Amniotic stem cell (primary cell): ENCODE results near the gene MRC1.

Source experiments
- DNase-seq: peaks from one replicate; lab custom pipeline; 2025; lab: John Stamatoyannopoulos, UW

The MRC1 gene

GRCh38 chr10:17847585-17848296 is 38.6 kb downstream of the MRC1 start:
- no peak for DNase-seq

- DNase-seq: no peak
Measured at GRCh38 chr10:17848646-17849045, 39.5 kb downstream of the MRC1 start.

GRCh38 chr10:17850501-17850900 is 41.4 kb downstream of the MRC1 start:
- no peak for DNase-seq

GRCh38 chr10:17851611-17852010 is 42.5 kb downstream of the MRC1 start:
- DNase-seq: no peak

GRCh38 chr10:17854044-17854652 is 45.0 kb downstream of the MRC1 start:
- no peak for DNase-seq

- DNase-seq: no peak
Measured at GRCh38 chr10:17857040-17857439, 47.9 kb downstream of the MRC1 start.

- no peak for DNase-seq
Measured at GRCh38 chr10:17859492-17860156, 50.5 kb downstream of the MRC1 start.

GRCh38 chr10:17861760-17862159 is 52.6 kb downstream of the MRC1 start:
- DNase-seq: no peak

- DNase-seq: no peak
Measured at GRCh38 chr10:17865351-17865750, 56.2 kb downstream of the MRC1 start.

- DNase-seq: no peak
Measured at GRCh38 chr10:17866346-17866745, 57.2 kb downstream of the MRC1 start.

GRCh38 chr10:17867056-17867455 is 57.9 kb downstream of the MRC1 start:
- no peak for DNase-seq

- DNase-seq: no peak
Measured at GRCh38 chr10:17871036-17871435, 61.9 kb downstream of the MRC1 start.

GRCh38 chr10:17872191-17873091 is 63.3 kb downstream of the MRC1 start:
- DNase-seq: no peak

- no peak for DNase-seq
Measured at GRCh38 chr10:17873946-17874345, 64.8 kb downstream of the MRC1 start.

GRCh38 chr10:17877121-17877520 is 68.0 kb downstream of the MRC1 start:
- no peak for DNase-seq

GRCh38 chr10:17878896-17879295 is 69.7 kb downstream of the MRC1 start:
- DNase-seq: no peak

GRCh38 chr10:17880601-17881000 is 71.5 kb downstream of the MRC1 start:
- no peak for DNase-seq

- DNase-seq: no peak
Measured at GRCh38 chr10:17882557-17882956, 73.4 kb downstream of the MRC1 start.

- DNase-seq: no peak
Measured at GRCh38 chr10:17883621-17884020, 74.5 kb downstream of the MRC1 start.

- DNase-seq: no peak
Measured at GRCh38 chr10:17888189-17888588, 79.0 kb downstream of the MRC1 start.

GRCh38 chr10:17891435-17891834 is 82.3 kb downstream of the MRC1 start:
- DNase-seq: no peak

- DNase-seq: no peak
Measured at GRCh38 chr10:17904564-17904963, 95.4 kb downstream of the MRC1 start.
